Type B pancreatic cell (in vitro differentiated cells): Measurements from ENCODE around the gene OSER1. TPM values are rescaled to one million over a fixed set of nuclear protein-coding genes. Genes with fewer than 3 reads are reported as not detected.
"Not testable (repeated sequence)": the region's sequence is repeated elsewhere in the genome, so short reads cannot be mapped to it uniquely, and the experiment has no call there.

Experiments
- DNase-seq: peaks from one replicate; pipeline ENCODE4 v3.0.0; 2021; ENCODE audit warnings: mixed read lengths; ENCODE audit not compliant: unreplicated experiment; ENCODE audit errors: extremely low spot score
- H3K27ac Mint-ChIP-seq: 2 replicates; pipeline ENCODE4 v1.8.0; 2021; ENCODE audit warnings: mild to moderate bottlenecking, mixed read lengths
- H3K27me3 Mint-ChIP-seq: 2 replicates; pipeline ENCODE4 v1.8.0; 2021; ENCODE audit warnings: mixed read lengths
- H3K36me3 Mint-ChIP-seq: 2 replicates; pipeline ENCODE4 v1.8.0; 2021; ENCODE audit warnings: mixed read lengths
- H3K4me1 Mint-ChIP-seq: one replicate; pipeline ENCODE4 v1.8.0; 2021; ENCODE audit warnings: mixed read lengths; ENCODE audit not compliant: unreplicated experiment
- H3K4me3 Mint-ChIP-seq: 2 replicates; pipeline ENCODE4 v1.8.0; 2021; ENCODE audit warnings: mild to moderate bottlenecking, mixed read lengths
- H3K9me3 Mint-ChIP-seq: 2 replicates; pipeline ENCODE4 v1.8.0; 2021; ENCODE audit warnings: mixed read lengths
- CTCF ChIP-seq: fragments of 200-600 bp; sonication (generic); conservative IDR thresholded peaks from 2 replicates; pipeline ENCODE4 v1.5.0; 2021; ENCODE audit warnings: antibody characterized with exemption, mild to moderate bottlenecking
- total RNA-seq: library from RNA; stranded (reverse); gene quantifications from 2 replicates; pipeline ENCODE4 v1.2.1, GENCODE V29; 2021; ENCODE audit warnings: low replicate concordance

The OSER1 gene
- total RNA-seq, 1 donor from 2014 or later, result 31.1 TPM

GRCh38 chr20:44245977-44246376, 35.4 kb upstream of the OSER1 start:
- peaks cover 58% of the 10 kb centered on the region for H3K27me3 Mint-ChIP-seq
- no peak overlapping the region for H3K27ac Mint-ChIP-seq
- no peak for DNase-seq
- H3K4me1 Mint-ChIP-seq, result no peaks in the 10 kb centered on the region
- no peaks in the 10 kb centered on the region for H3K36me3 Mint-ChIP-seq
- no peak for TF ChIP-seq CTCF
- H3K4me3 Mint-ChIP-seq, result no peak overlapping the region
- H3K9me3 Mint-ChIP-seq, result no peaks in the 10 kb centered on the region

GRCh38 chr20:44241796-44242195, 31.2 kb upstream of the OSER1 start:
- TF ChIP-seq CTCF, result no peak
- H3K4me3 Mint-ChIP-seq, result no peak overlapping the region

GRCh38 chr20:44236840-44237239, 26.3 kb upstream of the OSER1 start:
- H3K27me3 Mint-ChIP-seq, H3K9me3 Mint-ChIP-seq, H3K4me3 Mint-ChIP-seq, H3K27ac Mint-ChIP-seq, H3K4me1 Mint-ChIP-seq, DNase-seq, H3K36me3 Mint-ChIP-seq: not testable (repeated sequence)

More at GRCh38 chr20:44241796-44242195, 31.2 kb upstream of the OSER1 start:
- Mint-ChIP-seq H3K9me3 (no peaks in the 10 kb centered on the region), H3K36me3 (no peaks in the 10 kb centered on the region), H3K27ac (no peak overlapping the region), H3K27me3 (peaks cover 45% of the 10 kb centered on the region), H3K4me1 (no peaks in the 10 kb centered on the region)
- no peak for DNase-seq

- Mint-ChIP-seq H3K4me1 (no peaks in the 10 kb centered on the region), H3K36me3 (no peaks in the 10 kb centered on the region), H3K4me3 (no peak overlapping the region), H3K27ac (no peak overlapping the region), H3K9me3 (no peaks in the 10 kb centered on the region), H3K27me3 (peaks cover 6% of the 10 kb centered on the region)
- DNase-seq, result no peak
- no peak for TF ChIP-seq CTCF
Observed at GRCh38 chr20:44235702-44236101, 25.1 kb upstream of the OSER1 start.

GRCh38 chr20:44234566-44235317, 24.2 kb upstream of the OSER1 start:
- Mint-ChIP-seq H3K27me3 (peaks cover 3% of the 10 kb centered on the region), H3K9me3 (no peaks in the 10 kb centered on the region), H3K27ac (no peak overlapping the region), H3K36me3 (no peaks in the 10 kb centered on the region), H3K4me1 (no peaks in the 10 kb centered on the region), H3K4me3 (no peak overlapping the region)
- DNase-seq, result no peak
- TF ChIP-seq CTCF, result no peak

- no peak for TF ChIP-seq CTCF
- H3K4me3 Mint-ChIP-seq, result no peak overlapping the region
- H3K36me3 Mint-ChIP-seq, result no peaks in the 10 kb centered on the region
- no peak for DNase-seq
- no peaks in the 10 kb centered on the region for H3K4me1 Mint-ChIP-seq
- no peak overlapping the region for H3K27ac Mint-ChIP-seq
- peaks cover 3% of the 10 kb centered on the region for H3K27me3 Mint-ChIP-seq
- H3K9me3 Mint-ChIP-seq, result no peaks in the 10 kb centered on the region
Observed at GRCh38 chr20:44233436-44234016, 23.0 kb upstream of the OSER1 start.

- H3K9me3 Mint-ChIP-seq, result not testable (repeated sequence)
Observed at GRCh38 chr20:44232469-44232856, 21.9 kb upstream of the OSER1 start.

More at GRCh38 chr20:44232469-44232856, 21.9 kb upstream of the OSER1 start:
- not testable (repeated sequence) for H3K36me3 Mint-ChIP-seq, H3K27ac Mint-ChIP-seq, H3K27me3 Mint-ChIP-seq, H3K4me1 Mint-ChIP-seq, DNase-seq, H3K4me3 Mint-ChIP-seq
